DMS114 treated with DMSO at 0.1 percent for 48 hours (cell line): Measurements from ENCODE around the gene ECE1.
"Not testable (repeated sequence)": the region's sequence is repeated elsewhere in the genome, so short reads cannot be mapped to it uniquely, and the experiment has no call there.

Experiments used
- DNase-seq: peaks from one replicate; lab custom pipeline; 2025; ENCODE audit not compliant: unreplicated experiment; lab: John Stamatoyannopoulos, UW

The ECE1 gene

GRCh38 chr1:21188235-21188634 lies 102.0 kb downstream of the ECE1 start:
- no peak for DNase-seq

GRCh38 chr1:21185221-21185731 lies 105.0 kb downstream of the ECE1 start:
- DNase-seq = no peak

- no peak for DNase-seq
These were observed 106.0 kb downstream of the ECE1 start for GRCh38 chr1:21184276-21184675.

- no peak for DNase-seq
These were observed 108.0 kb downstream of the ECE1 start for GRCh38 chr1:21182181-21182731.

GRCh38 chr1:21178271-21178670 lies 112.0 kb downstream of the ECE1 start:
- DNase-seq = not testable (repeated sequence)

GRCh38 chr1:21176586-21177555 lies 113.4 kb downstream of the ECE1 start, which contains the start of gene EIF4G3:
TSS of gene EIF4G3 (minus strand) at chr1:21176897. CDS start at chr1:21002742, 174,155 bp downstream.
- peak; percentile 96 for DNase-seq

- DNase-seq = no peak
These were observed 114.3 kb downstream of the ECE1 start for GRCh38 chr1:21175670-21176581.

- DNase-seq = no peak
These were observed 115.0 kb downstream of the ECE1 start for GRCh38 chr1:21175324-21175669.

- DNase-seq = no peak
These were observed 115.5 kb downstream of the ECE1 start for GRCh38 chr1:21174654-21175323.

GRCh38 chr1:21174230-21174629 lies 116.0 kb downstream of the ECE1 start:
- DNase-seq = no peak

GRCh38 chr1:21173096-21173495 lies 117.2 kb downstream of the ECE1 start:
- DNase-seq = not testable (repeated sequence)

GRCh38 chr1:21170837-21171236 lies 119.4 kb downstream of the ECE1 start:
- DNase-seq = not testable (repeated sequence)

- DNase-seq = no peak
These were observed 121.8 kb downstream of the ECE1 start for GRCh38 chr1:21168444-21168843.
